Stimulated activated CD4-positive, alpha-beta T cell treated with anti-CD3 and anti-CD28 coated beads, Interleukin-12 subunit alpha, Interleukin-12 subunit beta, amount 100 ng/mL, for 48 hours (primary cell): ENCODE measurements around the gene DNAJA4.
A peak's percentile ranks its signal among the peaks of the same experiment; 100 is the strongest.

ENCODE experiments used
- DNase-seq, 3 donors: peaks; one replicate each; pipeline ENCODE4 v3.0.0-alpha.2; 2020; ENCODE audit warnings: low read depth in 2 of 3, low spot score in 1 of 3

The DNAJA4 gene

GRCh38 chr15:78276064-78276943 is 11.9 kb downstream of the DNAJA4 start:
- DNase-seq = no peak

- no peak for DNase-seq
Measured at GRCh38 chr15:78280319-78281072, 16.1 kb downstream of the DNAJA4 start.

GRCh38 chr15:78282324-78282723 is 18.0 kb downstream of the DNAJA4 start:
- no peak for DNase-seq

- DNase-seq = no peak
Measured at GRCh38 chr15:78284758-78285157, 20.4 kb downstream of the DNAJA4 start.

- no peak for DNase-seq
Measured at GRCh38 chr15:78290222-78290621, 25.9 kb downstream of the DNAJA4 start.

- no peak for DNase-seq
Measured at GRCh38 chr15:78291052-78291451, 26.7 kb downstream of the DNAJA4 start.

GRCh38 chr15:78291698-78292097 is 27.3 kb downstream of the DNAJA4 start:
- no peak for DNase-seq

GRCh38 chr15:78292219-78292618 is 27.9 kb downstream of the DNAJA4 start:
- no peak for DNase-seq

- DNase-seq = peak; percentile 83 to 89 (median 83)
Measured at GRCh38 chr15:78299101-78299930, 35.0 kb downstream of the DNAJA4 start, which contains the start of gene SKIC8. Gene SKIC8, minus strand, starts transcription at chr15:78299609. Its CDS starts 3,923 bp downstream, at chr15:78295686.

GRCh38 chr15:78301326-78301725 is 37.0 kb downstream of the DNAJA4 start:
- no peak for DNase-seq

- no peak for DNase-seq
Measured at GRCh38 chr15:78301828-78302227, 37.5 kb downstream of the DNAJA4 start.

- no peak for DNase-seq
Measured at GRCh38 chr15:78302579-78303312, 38.4 kb downstream of the DNAJA4 start.

- no peak for DNase-seq
Measured at GRCh38 chr15:78304216-78305066, 40.1 kb downstream of the DNAJA4 start.

GRCh38 chr15:78306176-78306774 is 41.9 kb downstream of the DNAJA4 start:
- DNase-seq = no peak

GRCh38 chr15:78307976-78308375 is 43.6 kb downstream of the DNAJA4 start:
- no peak for DNase-seq

GRCh38 chr15:78308422-78309032 is 44.2 kb downstream of the DNAJA4 start:
- DNase-seq = peak; percentile 30 to 42 (median 33)

GRCh38 chr15:78311292-78311691 is 46.9 kb downstream of the DNAJA4 start:
- no peak for DNase-seq

GRCh38 chr15:78312536-78312935 is 48.2 kb downstream of the DNAJA4 start:
- DNase-seq = no peak

- DNase-seq = no peak
Measured at GRCh38 chr15:78312957-78313356, 48.6 kb downstream of the DNAJA4 start.
